ENCODE data around the gene CTIF.

DNA sequence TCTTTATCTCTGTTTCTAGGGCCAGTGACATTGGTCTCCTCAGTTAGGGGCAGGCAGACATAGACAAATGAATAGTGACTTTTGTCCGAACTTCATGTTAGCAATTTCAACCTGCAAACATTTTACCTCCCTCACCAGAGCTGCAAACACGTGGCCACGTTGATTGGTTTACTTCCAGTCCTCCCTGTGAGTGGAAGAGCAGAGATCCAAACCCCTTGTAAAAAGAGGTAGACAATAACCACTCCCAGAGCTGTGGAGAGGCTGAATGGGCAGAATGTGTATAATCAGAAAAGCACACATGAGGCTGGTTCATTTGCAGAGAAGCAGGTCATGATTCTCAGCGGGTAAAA lies 31.1 kb downstream of the CTIF start:
- no peak for TF ChIP-seq POLR2A (IDR thresholded peaks at IDR 0.05)
- TF ChIP-seq, protein P1, sequence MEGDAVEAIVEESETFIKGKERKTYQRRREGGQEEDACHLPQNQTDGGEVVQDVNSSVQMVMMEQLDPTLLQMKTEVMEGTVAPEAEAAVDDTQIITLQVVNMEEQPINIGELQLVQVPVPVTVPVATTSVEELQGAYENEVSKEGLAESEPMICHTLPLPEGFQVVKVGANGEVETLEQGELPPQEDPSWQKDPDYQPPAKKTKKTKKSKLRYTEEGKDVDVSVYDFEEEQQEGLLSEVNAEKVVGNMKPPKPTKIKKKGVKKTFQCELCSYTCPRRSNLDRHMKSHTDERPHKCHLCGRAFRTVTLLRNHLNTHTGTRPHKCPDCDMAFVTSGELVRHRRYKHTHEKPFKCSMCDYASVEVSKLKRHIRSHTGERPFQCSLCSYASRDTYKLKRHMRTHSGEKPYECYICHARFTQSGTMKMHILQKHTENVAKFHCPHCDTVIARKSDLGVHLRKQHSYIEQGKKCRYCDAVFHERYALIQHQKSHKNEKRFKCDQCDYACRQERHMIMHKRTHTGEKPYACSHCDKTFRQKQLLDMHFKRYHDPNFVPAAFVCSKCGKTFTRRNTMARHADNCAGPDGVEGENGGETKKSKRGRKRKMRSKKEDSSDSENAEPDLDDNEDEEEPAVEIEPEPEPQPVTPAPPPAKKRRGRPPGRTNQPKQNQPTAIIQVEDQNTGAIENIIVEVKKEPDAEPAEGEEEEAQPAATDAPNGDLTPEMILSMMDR (IDR thresholded peaks at IDR 0.05): no peak
